Retinal pigment epithelial cell (primary cell): Measurements from ENCODE around the gene TTBK2.

Experiments
- DNase-seq: peaks from one replicate; pipeline ENCODE4 v3.0.0-alpha.2; 2010; ENCODE audit warnings: low read depth
- H3K4me3 ChIP-seq: 2 replicates; pipeline ENCODE4 v1.5.1; 2011; ENCODE audit warnings: mild to moderate bottlenecking, low read length, control low read depth, moderate library complexity
- CTCF ChIP-seq: conservative IDR thresholded peaks from 2 replicates; pipeline ENCODE4 v1.5.1; 2011; ENCODE audit warnings: low read depth, low read length, control low read depth, inconsistent platforms

Gene TTBK2

GRCh38 chr15:42693942-42694341, 226.6 kb downstream of the TTBK2 start:
- no peak for TF ChIP-seq CTCF
- no peak for DNase-seq
- no peak overlapping the region for H3K4me3 ChIP-seq

GRCh38 chr15:42693496-42693895, 227.1 kb downstream of the TTBK2 start:
- no peak for DNase-seq
- H3K4me3 ChIP-seq: no peak overlapping the region
- no peak for TF ChIP-seq CTCF

GRCh38 chr15:42692997-42693396, 227.6 kb downstream of the TTBK2 start:
- no peak for DNase-seq
- no peak overlapping the region for H3K4me3 ChIP-seq
- no peak for TF ChIP-seq CTCF

GRCh38 chr15:42692536-42692935, 228.0 kb downstream of the TTBK2 start:
- no peak overlapping the region for H3K4me3 ChIP-seq
- TF ChIP-seq CTCF: no peak
- no peak for DNase-seq

- DNase-seq: no peak
- no peak overlapping the region for H3K4me3 ChIP-seq
- no peak for TF ChIP-seq CTCF
These were observed 228.8 kb downstream of the TTBK2 start for GRCh38 chr15:42691770-42692169.

GRCh38 chr15:42691308-42691707, 229.3 kb downstream of the TTBK2 start:
- DNase-seq: no peak
- H3K4me3 ChIP-seq: no peak overlapping the region
- TF ChIP-seq CTCF: no peak
